Measurements from ENCODE around the gene SIK3.

Gene SIK3

DNA sequence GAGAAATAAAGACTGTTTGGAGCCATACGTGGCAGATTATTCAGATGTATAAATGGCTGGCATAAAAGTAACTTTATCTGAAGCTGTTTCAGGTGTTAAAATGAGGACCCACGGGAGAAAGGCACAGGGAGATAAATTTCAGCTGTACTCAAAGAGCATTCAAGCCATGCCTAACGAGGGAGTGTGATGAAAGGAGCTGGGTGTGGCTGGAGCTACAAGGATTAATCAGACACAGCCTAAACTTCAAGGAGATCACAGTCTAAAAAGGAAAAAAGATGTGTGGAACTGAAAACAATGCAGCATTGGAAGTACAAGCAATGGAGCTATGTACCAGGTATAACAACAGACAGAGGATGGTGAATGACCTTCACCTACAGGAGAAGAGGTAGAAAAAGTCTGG, 140.0 kb downstream of the SIK3 start:
- no peak for DNase-seq

DNA sequence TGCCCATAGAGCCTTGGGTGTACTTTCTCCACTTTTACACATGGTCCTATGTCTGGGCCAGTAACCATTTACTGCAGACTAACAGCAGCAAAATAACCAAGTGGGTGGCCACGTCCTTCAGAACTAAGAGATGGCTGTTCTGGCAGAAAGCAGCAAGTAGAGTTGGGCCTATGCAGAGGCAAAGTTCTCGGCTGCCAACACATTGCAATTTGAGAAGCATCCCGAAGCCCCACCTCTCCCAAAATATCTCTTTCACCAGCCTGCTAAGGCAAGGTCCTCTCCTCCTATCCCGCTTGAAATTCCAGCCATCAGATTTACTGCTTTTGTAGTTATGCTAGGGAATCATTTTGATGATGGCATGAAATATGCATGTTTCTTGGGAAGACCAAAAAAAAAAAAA, 142.3 kb downstream of the SIK3 start:
- DNase-seq: no peak

DNA sequence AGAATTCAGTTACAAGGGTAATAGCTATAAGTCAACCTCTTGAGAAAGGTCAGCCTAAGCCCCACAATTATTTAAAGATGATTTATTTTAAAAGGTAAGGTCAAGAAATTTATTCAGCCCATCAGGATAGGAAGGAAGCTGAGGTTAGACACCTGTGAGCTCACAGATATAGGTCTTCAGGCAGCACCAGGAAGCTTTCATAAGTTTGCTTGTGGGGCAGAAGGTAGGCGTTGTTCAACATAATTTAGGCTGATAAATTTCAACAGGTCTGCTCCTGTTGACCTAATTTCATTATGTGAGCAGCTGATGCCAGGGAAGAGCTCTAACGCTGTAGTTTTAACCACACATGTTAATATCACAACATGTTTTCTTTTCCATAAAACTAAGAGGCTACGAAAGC, 142.7 kb downstream of the SIK3 start:
- DNase-seq: no peak

DNA sequence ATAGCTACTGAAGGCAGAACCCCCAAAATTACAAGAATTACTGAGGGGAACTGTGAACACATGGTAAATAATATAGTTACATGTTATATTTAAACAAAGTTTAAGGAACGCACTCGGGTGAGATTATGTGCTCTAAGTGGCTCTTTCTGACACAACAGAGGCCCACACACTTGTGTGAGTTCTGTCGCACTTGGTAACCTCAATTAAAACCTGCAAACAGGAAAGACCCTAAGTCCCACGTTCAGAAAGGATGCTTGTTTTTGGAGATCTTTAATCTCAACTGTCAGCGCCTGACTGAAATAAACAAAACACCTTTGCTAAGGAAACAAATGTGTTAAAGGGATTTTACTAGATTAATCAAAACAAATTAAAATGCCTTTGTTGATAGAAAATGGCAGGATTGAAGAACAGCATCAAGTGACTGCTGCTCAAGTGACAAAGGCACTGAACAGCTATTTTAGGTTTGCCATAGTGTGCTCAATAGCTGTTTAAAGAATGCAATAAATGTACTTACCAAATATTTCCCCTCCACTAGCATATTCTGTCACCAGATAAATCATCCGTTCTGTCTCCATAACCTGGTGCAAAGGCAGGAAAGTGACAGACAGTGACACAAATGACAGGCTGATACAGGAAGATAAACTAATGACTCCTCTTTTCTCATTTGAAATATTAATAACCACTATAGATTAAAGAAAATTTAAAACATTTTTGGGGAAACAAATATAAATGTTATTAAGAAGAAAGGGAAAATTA, 144.5 kb downstream of the SIK3 start:
- peak; percentile 34 for DNase-seq

DNA sequence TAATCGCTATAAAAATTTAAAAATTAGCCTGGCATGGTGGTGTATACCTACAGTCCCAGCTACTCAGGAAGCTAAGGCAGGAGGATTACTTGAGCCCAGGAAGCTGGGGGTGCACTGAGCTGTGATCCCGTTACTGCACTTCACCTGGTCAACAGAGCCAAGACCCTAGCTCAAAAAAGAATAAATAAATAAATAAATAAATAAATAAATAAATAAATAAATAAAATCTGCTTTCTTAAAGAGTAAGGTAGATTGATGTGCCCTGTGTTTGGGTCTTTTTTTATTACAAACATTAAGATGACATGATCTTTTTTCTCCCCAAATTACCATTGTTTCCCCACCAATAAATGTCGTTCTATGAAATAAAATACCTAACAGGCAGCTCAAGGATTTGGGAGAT, 146.5 kb downstream of the SIK3 start:
- DNase-seq: no peak

DNA sequence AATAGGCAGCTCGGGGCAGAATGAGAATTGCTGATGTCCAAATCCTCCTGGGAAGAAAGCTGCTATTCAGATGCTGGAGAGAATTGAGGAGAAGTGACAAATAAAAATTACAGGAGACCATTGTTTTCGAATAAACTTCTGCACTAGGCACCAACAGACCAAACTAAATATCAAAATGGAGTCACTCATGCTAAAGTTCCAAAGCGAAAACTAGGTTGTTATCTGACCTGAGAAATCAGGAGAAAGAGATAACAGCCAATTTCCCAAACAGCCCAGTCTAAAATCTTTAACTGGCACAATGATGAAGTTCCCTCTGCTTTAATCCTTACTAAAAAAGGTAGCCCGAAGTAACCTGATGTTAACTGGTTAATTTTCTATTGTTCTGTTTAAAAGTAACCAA, 148.0 kb downstream of the SIK3 start:
- no peak for DNase-seq

DNA sequence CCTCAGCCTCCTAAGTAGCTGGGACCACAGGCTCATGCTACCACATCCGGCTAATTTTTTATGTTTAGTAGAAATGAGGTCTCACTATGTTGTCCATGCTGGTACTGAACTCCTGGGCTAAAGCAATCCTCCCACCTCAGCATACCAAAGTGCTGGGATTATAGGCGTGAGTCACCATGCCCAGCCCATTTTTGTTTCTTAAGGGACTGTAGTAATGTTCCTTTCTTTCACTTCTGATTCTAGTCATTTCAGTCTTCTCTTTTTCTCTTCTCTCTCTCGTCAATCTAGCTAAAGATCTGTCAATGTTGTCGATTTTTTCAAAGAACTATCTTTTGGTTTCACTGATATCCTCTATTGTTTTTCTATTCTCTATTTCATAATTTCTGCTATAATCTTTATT, 149.8 kb downstream of the SIK3 start:
- DNase-seq: peak; percentile 67

DNA sequence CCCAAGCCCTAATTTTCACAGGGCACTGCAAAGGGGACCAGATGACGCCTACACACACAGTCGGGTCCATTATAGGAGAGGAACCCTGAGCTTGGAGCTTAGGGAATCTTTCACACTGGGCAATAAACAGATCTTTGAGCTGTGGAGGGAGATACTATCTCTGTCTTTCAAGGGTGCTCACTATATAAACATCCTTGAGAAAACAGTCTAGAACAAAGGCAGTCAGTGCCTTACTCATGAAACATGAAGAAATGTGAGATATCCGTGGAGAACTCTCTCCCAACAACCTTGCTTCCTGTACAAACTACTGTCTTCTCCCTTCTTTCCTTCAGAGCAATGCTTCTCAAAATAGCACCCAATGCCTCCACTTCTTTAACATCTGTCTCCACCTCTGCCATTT, 151.8 kb downstream of the SIK3 start:
- no peak for DNase-seq

DNA sequence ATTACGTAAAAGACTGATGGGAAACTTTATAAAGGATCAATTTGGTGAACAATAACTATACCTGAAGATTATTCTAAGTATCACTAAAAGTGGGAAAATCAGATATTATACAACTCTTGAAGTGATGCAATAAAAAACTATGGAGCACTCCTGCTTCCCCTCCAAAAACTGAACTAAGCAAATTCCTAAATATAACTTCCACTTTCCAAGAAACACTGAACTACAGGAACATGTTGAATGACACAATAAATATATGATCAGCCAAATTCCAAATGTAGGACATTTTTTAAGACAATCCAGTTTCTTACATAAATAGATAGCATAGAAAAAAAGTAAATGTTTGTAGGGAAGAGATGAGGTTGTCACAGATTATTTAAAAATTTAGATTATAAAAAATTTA, 158.7 kb downstream of the SIK3 start:
- DNase-seq: no peak

DNA sequence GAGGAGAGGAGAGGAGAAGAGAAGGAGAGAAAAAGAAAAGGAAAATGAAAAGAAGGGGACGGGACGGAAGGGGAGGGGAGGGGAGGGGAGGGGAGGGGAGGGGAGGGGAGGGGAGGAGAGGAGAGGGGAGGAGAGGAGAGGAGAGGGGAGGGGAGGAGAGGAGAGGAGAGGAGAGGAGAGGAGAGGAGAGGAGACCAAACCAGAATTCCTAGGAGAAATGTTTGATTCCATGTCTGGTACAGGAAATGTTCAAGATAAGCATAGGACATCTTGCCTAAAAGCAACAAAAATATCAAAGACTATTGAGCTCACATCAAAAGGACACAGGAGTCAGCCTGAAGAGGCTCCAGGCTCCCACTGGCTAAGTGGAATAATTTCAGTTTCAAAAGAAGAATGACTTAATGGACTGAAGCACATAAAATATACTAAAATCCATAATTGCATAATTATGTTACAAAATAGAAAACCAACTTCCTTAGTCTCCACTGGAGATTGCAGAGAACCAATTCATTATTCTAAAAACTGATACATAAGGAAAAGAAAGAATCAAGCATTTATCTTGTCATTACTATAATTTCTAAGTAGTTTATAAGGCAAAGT, 159.7 kb downstream of the SIK3 start:
- DNase-seq: no peak

DNA sequence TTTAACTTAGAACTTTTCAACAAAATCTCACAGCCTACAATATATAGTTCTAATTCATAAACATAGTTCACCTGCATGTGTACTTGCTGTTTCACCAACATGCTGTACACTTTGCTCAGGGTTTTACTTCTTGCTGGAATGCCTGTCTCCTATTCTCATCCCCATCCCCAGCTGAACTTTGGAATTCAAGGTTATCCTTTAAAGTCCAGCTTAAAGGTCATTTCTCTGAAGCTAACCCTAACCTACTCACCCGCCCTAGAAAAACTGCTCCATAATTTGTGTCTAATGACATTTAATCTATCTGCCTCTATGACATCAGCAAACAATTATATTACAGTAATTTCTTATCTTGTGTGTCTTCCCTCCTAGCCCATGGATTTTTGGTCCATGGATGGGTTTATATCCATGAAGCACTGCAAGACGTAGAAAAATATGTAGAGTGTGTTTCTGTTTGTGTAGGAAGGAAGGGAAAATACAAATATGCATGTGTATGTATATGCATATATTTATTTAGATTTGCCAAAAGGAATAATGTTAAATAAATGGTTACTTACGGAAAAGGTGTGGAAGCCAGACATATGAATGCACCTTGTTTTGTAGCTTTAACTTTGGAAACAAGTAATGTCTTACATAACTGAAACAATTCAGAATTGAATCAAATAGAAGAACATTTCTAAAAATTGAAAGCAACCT, 161.3 kb downstream of the SIK3 start:
- DNase-seq: no peak

DNA sequence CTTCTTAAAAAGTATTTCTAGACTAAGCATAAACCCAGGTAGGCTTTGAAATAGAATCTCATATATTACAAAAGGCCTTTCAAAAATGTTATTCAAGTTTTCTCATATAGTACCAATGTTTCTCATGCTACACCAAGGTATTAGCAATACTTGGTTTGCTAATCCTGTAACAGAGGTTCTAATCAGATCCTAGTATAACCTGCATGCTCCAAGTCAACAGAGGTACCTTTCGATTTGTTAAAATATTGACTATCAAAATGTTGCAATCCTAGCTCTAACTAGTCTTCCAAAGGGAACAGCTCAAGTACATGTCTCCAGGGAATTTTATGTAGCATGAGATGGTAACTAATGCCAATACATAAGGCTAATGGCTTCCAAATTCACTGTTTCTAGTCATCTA, 162.7 kb downstream of the SIK3 start:
- no peak for DNase-seq

DNA sequence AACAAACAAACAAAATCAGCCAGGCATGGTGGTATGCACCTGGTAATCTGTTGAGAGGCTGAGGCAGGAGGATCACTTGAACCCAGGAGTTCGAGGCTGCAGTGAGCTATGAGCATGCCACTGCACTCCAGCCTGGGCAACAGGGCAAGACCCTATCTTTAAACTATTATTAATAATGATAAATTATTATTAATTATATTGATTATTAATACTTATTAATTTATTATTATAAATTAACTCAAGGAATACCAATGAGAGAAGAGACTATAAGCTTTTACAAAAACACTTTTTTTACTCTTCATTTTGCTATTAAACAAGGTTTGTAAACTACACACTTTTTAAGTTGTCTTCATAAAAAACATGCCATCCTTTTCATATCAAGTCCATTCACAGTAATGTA, 163.1 kb downstream of the SIK3 start:
- DNase-seq: no peak

DNA sequence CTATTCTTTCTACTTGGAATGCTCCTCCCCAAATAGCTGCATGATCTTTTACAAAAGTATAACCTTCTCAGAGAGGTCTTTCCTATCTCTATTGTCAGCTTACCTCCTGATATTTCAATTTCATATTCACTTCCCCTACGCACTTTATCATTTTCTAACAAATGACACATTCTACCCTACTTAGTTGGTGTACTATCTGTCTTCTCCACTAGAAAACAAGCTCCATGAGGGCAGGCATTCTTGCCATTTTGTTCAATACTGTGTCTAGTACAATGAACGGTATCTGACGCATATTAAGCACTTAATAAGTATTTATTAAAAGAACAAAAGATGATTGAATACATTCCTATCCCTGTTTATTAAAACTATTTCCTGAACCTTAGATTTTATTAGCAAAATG, 164.3 kb downstream of the SIK3 start:
- DNase-seq: no peak

DNA sequence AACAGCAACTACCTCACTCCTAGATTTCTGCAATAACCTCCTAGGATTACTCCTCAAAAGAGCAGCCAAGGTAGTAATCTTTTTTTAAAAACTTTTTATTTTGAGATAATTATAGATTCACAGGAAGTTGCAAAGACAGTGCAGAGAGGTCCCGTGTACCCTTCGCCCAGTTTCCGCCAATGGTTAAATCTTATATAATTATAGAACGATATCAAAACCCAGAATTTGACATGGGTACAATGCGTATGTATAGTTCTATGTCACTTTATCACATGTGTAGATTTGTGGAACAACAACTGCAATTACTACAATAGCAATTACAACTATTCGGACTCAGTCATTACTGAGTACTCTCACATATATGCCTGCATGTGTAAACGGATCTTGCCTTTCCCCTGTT, 166.0 kb downstream of the SIK3 start:
- DNase-seq: no peak

DNA sequence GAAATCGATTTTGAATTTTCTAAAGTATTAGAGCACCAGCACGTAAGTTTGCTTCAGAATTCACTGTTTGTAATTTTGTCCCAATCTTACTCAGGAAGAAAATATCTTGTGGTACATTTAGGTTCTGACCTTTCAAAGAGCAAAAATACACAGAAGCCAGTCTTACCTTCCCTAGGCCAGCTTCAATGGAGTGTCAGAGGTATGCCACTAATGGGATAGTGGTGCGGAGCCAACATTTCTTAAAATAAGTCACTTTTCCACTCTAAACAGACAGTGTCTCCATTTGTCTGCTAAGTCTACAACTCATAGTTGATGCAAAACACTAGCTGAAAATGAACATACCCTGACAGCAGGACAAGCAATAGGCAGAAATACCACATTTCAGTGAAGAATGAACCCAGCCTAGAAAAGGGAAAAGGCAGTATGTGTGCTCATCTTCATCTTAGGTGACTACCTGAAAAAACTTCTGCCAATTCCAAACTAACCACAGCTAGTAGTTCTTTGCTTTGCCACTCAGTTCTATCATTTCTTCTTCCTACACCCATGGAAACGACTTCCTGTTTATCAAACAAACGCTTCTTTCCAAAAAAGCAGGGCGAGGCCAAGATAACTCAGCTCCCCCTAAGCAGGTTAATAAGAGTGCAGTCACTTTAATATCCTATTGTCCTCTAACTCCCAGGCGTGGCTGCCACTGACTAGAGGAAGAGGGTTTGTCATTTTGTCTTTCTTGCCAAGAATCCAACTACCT, 166.8 kb downstream of the SIK3 start:
- peak; percentile 74 for DNase-seq

DNA sequence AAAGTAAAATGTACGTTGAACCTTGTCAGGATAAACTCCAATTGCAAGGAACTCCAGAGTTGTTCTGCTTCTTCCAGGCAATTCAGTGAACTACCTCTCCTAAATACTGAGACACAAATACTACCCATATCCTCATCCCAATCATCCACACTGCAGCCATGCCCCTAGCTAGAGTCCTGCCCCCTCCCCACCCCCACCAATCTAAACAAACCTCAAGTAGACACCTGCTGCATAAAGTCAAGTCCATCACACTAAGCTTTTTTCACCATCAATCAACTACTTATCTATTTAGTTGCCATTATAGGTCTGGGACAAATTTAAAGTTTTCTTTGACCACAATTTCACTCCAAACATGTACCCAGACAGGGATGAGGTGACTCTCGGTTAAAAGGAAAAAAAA, 167.6 kb downstream of the SIK3 start:
- no peak for DNase-seq

DNA sequence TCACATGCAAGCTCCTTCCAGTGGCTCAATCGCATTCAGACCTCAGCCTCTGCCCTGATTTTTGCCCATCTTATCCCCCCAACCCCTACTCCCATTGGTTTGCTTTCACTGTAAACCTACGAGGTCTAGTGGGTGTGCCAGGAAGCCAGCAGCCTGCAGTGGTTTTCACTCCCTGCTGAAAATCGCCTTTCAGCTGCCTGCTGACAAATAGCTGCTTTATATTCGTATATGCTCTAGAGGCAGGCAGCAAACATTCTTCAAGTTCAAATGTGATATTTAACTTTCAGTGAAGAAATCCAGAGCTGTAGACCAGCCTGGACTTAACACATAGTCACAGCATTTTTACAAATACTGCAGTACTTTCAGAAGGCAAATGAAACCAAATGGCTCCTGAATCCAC, 168.1 kb downstream of the SIK3 start:
- DNase-seq: peak; percentile 76

DNA sequence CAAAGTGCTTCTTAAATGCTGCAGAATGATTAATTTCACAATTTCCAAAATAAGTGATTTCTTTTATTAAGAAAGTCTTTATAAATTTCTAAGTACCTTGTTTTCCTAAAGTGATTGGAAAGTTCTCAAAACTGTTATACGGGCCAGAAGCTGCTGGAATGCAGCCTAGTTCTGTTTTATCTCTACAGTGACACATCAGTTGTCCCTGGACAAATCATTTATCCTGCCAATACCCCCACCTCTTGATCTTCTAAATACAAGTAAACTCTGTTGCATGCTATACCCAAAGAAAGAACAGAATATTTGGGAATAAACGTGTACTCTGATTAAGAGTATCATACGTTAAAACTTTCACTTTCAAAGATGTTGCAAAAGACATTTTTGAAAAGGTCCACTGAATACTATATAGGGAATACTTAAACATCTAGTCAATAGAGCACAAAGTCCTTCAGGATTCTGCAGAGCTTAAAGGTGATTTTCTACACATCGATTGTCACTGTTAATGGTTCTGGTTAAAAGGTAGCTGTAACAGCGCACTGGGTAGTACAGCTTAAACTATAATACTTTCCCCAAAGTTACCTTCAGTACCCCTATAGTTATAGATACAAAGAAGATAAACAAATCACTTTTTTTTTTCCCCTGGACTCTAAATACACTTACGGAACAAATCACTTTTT, 168.7 kb downstream of the SIK3 start:
- DNase-seq: no peak

DNA sequence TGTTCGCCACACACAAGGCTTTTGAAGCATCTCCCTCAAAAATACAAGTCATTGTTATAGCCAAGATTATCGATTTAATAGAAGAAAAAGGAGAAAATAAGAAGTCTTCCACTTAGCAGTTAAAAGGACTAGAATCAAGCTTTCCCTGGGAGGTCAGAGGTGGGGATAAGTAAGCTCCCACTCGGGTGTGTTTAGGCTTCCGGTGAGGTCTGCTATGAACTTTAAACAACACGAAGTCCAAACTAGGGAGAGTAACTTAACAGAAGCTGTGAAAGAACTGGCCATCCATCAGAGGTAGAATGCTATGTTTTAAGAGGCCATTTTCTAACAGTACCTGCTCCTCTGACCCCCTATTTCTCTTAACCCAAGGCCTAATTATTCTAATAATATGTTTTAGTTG, 169.4 kb downstream of the SIK3 start:
- DNase-seq: no peak

DNA sequence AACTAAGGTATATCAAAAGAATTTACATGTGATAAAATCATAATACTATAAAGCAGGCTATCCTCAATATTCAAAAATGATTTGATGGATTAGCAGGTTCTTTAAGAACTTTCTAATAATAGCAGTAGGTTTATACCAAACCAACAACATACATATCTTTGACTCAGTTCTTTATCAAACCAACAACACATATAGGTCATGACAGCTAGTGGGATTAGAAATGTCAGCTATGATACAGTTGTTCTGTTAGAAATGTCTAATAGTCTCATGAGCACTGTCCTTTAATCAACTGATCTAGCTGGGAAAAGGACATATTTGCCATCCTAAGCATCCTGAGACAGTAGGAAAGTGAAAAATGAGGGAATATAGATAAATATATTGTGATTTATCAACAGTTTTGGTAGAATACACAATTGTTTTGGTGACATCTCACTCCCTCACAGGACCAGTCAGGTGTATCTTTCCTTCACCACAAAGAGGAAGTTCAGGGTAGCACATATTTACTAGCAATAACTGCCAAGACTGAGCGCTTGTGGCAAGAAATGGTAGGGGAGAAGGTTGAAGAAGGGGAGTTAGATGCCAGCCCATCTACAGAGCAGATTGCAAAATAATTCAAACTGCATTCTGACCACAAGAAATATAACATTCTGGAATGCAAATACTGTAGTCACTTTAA, 170.0 kb downstream of the SIK3 start:
- peak; percentile 64 for DNase-seq

DNA sequence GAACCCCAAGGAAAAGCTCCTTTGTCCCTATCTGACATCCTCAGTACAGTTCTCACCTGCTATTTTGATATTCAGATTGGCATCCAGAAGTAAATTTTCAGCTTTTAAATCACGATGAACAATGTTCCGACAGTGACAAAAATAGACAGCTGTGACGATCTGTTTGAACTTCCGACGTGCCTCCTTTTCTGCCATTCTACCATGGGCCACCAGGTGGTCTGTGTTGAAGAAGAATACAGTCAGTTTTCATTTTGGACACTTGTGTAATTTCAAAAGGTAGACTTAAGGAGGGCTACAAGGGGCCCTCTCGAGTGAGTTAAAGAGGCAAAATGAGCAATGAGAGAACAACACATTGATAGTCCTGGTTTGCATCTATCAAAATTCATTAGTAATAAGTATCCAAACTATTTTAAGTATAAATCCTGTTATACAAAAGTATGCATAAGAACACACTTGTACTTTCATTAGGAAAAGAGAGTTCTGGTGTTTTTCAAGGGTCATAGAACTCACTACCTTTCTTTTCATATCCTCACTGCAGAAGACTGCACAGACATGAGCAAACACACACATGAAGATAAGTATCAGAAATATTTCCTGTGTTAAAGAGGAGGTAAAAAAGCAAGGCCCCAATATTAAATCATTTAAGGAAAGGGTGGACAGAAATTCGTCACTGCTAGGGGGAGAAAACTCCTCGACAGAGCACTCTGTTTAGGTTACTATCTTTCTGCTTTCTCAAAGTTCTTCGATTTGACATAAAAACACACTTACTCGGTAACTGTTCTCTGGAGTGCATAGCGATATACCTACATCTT, 170.9 kb downstream of the SIK3 start:
- peak; percentile 46 for DNase-seq
